Measurements from ENCODE around the gene SLC2A13.
"Not testable (repeated sequence)": the region's sequence is repeated elsewhere in the genome, so short reads cannot be mapped to it uniquely, and the experiment has no call there.

SLC2A13 gene

DNA sequence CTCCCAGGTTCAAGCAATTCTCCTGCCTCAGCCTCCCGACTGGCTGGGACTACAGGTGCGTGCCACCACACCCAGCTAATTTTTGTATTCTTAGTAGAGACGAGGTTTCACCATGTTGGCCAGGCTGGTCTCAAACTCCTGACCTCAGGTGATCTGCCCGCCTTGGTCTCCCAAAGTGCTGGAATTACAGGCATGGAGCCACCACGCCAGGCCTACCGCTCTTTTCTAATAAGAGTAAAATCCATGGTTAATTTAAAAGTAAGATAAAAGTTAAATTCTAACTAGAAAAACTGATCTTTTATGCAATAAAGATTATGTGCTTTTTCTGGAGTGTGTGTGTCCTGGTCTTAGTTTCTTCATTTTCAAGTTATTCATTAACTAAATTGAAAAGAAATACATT is 212.5 kb downstream of the SLC2A13 start:
- DNase-seq, H3K27ac Mint-ChIP-seq, H3K4me1 Mint-ChIP-seq, H3K9me3 Mint-ChIP-seq, CTCF ChIA-PET, H3K4me3 Mint-ChIP-seq, H3K36me3 Mint-ChIP-seq, H3K27me3 Mint-ChIP-seq: not testable (repeated sequence)

DNA sequence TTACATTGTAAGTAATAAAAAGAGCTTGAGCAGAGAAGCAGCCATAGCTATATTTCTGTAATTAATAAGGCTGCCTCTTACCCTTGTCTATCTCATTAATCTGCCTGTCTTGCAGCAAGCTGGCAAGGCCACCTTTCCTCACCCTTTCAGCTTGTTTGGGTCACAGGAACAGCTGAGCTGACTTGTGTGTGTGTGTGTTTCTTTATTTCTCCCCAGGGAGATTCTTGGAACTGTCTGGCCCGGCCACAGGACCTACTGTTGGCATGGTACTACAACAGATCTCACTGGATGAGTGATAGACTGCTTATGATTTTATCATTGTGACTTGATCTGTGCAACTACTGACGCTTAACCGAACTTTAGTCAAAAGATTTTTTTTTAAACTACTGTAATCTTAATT is 213.7 kb downstream of the SLC2A13 start:
- H3K4me3 Mint-ChIP-seq: no peak overlapping the region
- CTCF ChIA-PET: no interaction called here
- H3K9me3 Mint-ChIP-seq: peaks cover 5% of the 10 kb centered on the region
- DNase-seq: no peak
- H3K27ac Mint-ChIP-seq: no peak overlapping the region
- H3K4me1 Mint-ChIP-seq: no peaks in the 10 kb centered on the region
- H3K27me3 Mint-ChIP-seq: no peaks in the 10 kb centered on the region
- peaks cover 3% of the 10 kb centered on the region for H3K36me3 Mint-ChIP-seq

DNA sequence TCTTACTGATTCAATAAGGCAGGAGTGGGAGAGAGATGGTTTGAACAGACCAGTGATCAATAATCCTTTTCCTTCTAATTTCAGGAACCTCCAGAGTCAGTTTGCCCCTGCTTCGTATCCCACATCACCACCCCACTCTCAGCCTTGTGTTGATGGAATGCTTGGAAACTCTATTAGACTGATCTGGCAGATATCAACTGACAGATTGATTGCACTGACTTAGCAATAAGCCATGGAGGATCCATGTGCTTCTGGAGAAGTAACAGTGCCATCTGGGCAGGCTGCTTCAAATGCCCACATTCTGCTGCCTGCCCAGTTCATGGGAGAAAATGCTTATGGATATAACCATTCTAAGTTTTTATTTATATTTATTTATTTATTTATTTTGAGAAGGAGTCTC is 218.0 kb downstream of the SLC2A13 start:
- H3K36me3 Mint-ChIP-seq: no peaks in the 10 kb centered on the region
- no peak overlapping the region for H3K4me3 Mint-ChIP-seq
- H3K27me3 Mint-ChIP-seq: no peaks in the 10 kb centered on the region
- H3K27ac Mint-ChIP-seq: no peak overlapping the region
- no peaks in the 10 kb centered on the region for H3K9me3 Mint-ChIP-seq
- CTCF ChIA-PET: no interaction called here
- DNase-seq: no peak
- no peaks in the 10 kb centered on the region for H3K4me1 Mint-ChIP-seq

DNA sequence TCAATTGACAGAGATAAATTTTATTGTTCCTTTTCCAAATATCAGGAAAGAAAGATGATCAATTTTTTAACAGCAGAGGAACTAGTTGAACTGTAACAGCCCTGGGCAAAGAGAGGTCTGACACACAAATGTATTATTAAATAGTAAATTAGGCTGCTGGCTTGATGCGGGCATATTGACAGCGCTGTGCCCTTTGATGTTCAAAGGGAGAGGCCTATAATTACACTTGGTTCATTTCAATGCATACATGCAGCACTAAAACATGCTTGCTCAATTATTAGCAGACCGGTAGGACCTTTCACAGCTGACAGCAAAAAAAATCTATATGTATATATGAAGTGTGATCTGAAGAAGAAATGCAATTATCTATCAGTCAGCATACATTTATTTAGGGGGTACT is 219.8 kb downstream of the SLC2A13 start:
- H3K4me1 Mint-ChIP-seq: no peaks in the 10 kb centered on the region
- no peak for DNase-seq

DNA sequence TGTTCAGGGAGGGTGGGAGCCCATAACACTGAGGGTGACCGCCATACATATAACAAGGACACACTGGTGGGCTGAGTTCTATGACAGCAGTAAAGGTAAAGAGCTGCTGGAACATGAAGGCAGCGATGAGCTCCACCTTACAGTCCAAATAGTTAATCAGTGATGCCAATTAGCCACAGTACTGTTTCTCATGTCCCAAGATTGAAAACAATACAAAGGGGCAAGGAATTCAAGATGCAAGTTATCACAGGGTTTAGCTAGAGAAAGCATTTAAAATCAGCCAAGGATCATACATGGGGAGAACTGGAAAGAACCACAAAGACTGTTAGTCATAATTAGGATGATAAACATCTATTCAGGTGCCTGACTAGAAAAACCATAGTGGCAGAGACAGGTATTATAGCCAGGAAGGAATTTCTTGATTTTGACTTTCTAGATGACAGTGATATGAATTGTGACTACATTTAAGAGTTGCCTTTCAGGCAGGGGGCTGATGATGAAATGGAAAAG is 221.2 kb downstream of the SLC2A13 start:
- Mint-ChIP-seq H3K36me3 (no peaks in the 10 kb centered on the region), H3K4me1 (no peaks in the 10 kb centered on the region), H3K27ac (no peak overlapping the region), H3K4me3 (no peak overlapping the region), H3K9me3 (peaks cover 2% of the 10 kb centered on the region), H3K27me3 (no peaks in the 10 kb centered on the region)
- CTCF ChIA-PET: no interaction called here
- DNase-seq: no peak

More for the DNA sequence above, 219.8 kb downstream of the SLC2A13 start:
- Mint-ChIP-seq H3K36me3 (no peaks in the 10 kb centered on the region), H3K27me3 (no peaks in the 10 kb centered on the region), H3K27ac (no peak overlapping the region), H3K4me3 (no peak overlapping the region), H3K9me3 (no peaks in the 10 kb centered on the region)
- CTCF ChIA-PET: no interaction called here

DNA sequence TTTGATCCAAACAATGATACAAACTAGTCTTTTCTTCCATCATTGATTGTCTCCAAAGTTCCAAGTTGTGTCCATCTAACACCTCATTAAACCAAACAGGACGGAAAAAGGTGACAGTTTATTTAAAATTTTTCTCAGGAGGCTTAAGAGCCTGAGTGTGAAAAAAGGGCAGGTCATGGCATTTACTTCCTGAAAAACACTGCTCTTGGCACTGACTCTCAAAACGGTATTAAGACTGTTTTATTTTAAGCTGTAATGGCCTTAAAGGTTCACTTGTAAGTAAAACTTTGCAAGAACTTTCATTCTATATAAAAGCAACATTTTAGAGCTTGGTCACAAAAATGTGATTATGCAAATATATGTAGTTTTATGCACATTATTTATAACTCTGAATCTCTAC is 222.5 kb downstream of the SLC2A13 start:
- no peak overlapping the region for H3K27ac Mint-ChIP-seq
- no peak for DNase-seq
- H3K9me3 Mint-ChIP-seq: peaks cover 2% of the 10 kb centered on the region
- no peaks in the 10 kb centered on the region for H3K4me1 Mint-ChIP-seq
- CTCF ChIA-PET: no interaction called here
- no peaks in the 10 kb centered on the region for H3K27me3 Mint-ChIP-seq
- no peaks in the 10 kb centered on the region for H3K36me3 Mint-ChIP-seq
- no peak overlapping the region for H3K4me3 Mint-ChIP-seq

DNA sequence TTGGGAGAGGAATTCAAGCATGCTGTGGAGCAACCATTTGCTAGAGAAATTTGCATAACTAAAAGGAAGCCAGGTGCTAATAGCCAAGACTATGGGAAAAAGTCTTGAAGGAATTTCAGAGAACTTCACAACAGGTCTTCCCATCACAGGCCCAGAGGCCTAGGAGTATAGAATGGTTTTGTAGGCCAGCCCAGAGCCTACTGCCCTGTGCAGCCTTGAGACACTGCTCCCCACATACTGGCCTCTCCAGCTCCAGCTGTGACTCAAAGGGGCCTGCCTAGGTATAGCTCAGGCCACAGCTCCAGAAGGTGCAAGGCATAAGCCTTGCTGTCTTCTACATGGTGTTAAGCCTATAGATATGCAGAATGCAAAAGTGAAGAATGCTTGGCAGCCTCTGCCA is 227.1 kb downstream of the SLC2A13 start:
- Mint-ChIP-seq H3K4me1 (no peaks in the 10 kb centered on the region), H3K27ac (no peak overlapping the region), H3K4me3 (no peak overlapping the region), H3K36me3 (no peaks in the 10 kb centered on the region), H3K9me3 (peaks cover 5% of the 10 kb centered on the region), H3K27me3 (no peaks in the 10 kb centered on the region)
- DNase-seq: no peak
- CTCF ChIA-PET: no interaction called here

DNA sequence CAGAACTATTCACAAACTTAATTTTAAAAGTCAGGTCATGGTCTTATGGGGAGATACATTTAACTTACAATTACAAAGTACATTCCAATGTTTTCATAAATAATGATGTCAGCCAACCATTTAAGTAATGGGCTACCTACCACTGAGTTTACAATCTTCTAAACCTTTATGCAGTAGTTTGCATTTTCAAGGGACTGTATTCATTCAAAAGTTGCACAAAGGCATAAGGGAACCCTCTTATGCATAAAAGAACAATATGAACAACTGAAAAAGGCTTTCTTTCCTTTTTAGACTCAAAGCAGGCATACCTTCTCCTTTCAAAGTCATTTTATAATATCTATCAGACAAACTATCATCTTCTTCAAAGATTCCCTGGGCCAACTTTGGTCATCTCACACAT is 230.2 kb downstream of the SLC2A13 start:
- H3K27ac Mint-ChIP-seq: no peak overlapping the region
- no peaks in the 10 kb centered on the region for H3K27me3 Mint-ChIP-seq
- H3K36me3 Mint-ChIP-seq: no peaks in the 10 kb centered on the region

DNA sequence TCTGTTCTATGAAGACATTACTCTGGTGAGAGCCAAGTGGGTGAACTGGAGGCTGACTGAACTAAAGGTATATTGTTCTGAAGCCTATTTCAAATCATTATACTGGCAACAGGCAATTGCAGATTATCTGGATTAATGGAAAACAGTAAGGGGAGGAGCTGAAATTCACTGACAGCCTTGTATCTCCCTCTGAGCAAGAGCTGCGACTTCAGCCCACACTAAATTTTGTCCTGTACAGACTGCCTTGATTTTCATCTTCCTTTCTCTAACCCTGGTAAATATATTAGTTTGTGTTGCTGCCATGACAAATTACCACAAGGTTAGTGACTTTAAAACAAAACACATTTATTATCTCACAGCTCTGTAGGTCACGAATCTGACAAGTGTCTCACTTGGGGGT is 231.1 kb downstream of the SLC2A13 start:
- H3K4me3 Mint-ChIP-seq: no peak overlapping the region
- H3K27ac Mint-ChIP-seq: no peak overlapping the region
- no peak for DNase-seq
- H3K4me1 Mint-ChIP-seq: no peaks in the 10 kb centered on the region
- CTCF ChIA-PET: no interaction called here
- peaks cover 4% of the 10 kb centered on the region for H3K9me3 Mint-ChIP-seq
- no peaks in the 10 kb centered on the region for H3K36me3 Mint-ChIP-seq
- no peaks in the 10 kb centered on the region for H3K27me3 Mint-ChIP-seq

More for the DNA sequence above, 230.2 kb downstream of the SLC2A13 start:
- Mint-ChIP-seq H3K9me3 (peaks cover 5% of the 10 kb centered on the region), H3K4me1 (no peaks in the 10 kb centered on the region), H3K4me3 (no peak overlapping the region)
- DNase-seq: no peak
- CTCF ChIA-PET: no interaction called here

DNA sequence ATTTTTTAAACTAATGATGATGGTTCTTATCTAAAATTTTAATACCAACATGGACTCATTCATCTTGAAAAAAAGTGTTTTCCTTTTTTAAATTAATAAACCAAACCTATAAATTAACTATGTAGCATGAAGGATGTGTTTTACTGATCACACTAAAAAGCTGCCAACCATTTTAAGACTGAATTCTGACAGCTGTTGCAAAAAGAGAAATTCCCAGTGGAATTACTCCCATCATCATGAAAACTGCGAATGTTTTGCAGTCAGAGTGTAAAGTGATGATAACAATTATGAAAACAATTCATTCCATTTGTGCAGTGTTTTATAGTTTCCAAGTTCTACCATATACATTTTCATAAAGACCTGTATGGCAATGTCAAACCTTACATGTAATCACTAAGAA is 232.8 kb downstream of the SLC2A13 start:
- no peak overlapping the region for H3K27ac Mint-ChIP-seq
- no peak for DNase-seq
- H3K27me3 Mint-ChIP-seq: no peaks in the 10 kb centered on the region
- CTCF ChIA-PET: interaction anchor here (1.0 kb wide), 1 partner anchor 18 kb away, joined by 3 read pairs; no protein-coding TSS in a partner anchor
- H3K4me1 Mint-ChIP-seq: no peaks in the 10 kb centered on the region
- H3K36me3 Mint-ChIP-seq: no peaks in the 10 kb centered on the region
- H3K9me3 Mint-ChIP-seq: peaks cover under 1% of the 10 kb centered on the region
- no peak overlapping the region for H3K4me3 Mint-ChIP-seq

DNA sequence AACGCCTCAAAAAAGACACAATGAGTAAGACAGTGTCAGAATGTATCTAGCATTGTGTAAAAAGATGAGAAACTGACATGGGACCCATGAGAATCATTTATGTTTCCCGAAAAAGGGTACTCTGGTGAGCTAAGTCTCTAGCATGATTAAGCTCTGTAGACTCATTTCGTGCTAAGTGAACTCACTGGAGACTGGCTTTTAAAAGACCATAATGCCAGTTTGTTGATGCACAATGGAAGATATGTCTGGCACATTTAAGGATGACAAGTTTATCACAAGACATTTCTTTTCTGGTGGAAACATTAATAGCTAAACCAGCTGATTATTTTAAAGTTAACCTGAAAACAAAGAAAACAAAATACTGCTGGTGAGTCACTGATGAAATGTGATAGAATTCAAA is 233.5 kb downstream of the SLC2A13 start:
- no peaks in the 10 kb centered on the region for H3K36me3 Mint-ChIP-seq
- no peak for DNase-seq
- H3K4me1 Mint-ChIP-seq: no peaks in the 10 kb centered on the region
- H3K4me3 Mint-ChIP-seq: no peak overlapping the region
- H3K9me3 Mint-ChIP-seq: no peaks in the 10 kb centered on the region
- CTCF ChIA-PET: interaction anchor here (1.0 kb wide), 1 partner anchor 18 kb away, joined by 3 read pairs; no protein-coding TSS in a partner anchor
- no peak overlapping the region for H3K27ac Mint-ChIP-seq
- H3K27me3 Mint-ChIP-seq: no peaks in the 10 kb centered on the region

DNA sequence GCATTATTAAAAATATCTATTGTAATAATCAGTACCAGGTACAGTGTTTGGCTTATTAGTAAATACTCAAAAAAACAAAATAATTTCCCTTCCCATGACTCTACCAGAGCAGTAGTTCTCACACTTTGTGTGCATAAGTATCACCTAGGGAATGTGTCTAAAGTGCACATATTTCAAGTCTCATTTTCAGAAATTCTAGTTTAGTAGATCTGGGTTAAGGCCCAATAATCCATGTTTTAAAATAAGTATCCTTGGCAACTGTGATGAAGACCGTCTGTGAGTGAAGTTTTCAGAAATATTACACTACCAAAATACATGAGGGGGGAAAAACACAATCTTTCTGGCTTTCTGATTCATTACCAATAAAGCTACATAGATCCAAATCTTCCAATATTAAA is 237.6 kb downstream of the SLC2A13 start:
- Mint-ChIP-seq H3K4me3 (no peak overlapping the region), H3K9me3 (no peaks in the 10 kb centered on the region)
- CTCF ChIA-PET: no interaction called here

DNA sequence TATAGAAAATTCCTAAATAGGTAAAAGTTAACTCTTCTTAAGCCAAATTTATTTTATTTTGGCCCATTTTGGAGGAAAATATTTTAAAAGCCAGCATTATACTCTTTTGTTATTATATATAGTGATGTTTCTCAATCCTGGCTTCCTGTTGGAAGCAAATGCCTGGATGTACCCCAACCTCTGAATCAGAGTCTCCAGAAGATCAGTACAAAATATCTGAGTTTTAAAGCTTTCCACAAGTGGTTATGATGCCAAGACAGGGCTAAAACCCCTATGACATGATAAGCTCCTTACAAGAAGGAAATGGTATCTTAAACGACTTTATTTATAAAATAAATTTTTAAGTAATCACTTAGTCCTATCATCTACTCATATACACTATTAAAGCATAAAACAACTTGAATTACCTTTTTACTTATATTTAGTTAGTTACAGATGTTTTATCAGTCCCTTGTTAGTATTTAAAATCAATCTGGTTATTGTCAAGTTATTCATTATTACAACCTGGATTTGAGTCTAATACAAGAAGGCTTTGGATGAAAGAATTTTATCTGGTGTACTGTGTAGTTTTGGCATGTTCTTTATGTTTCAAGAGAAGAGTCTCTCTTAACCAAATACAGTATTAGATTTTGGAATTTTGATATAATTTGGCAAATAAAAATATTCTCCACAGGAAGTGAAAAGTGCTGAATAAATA is 238.1 kb downstream of the SLC2A13 start:
- CTCF ChIA-PET: no interaction called here
- Mint-ChIP-seq H3K27me3 (no peaks in the 10 kb centered on the region), H3K36me3 (no peaks in the 10 kb centered on the region), H3K4me1 (no peaks in the 10 kb centered on the region), H3K4me3 (no peak overlapping the region), H3K27ac (no peak overlapping the region), H3K9me3 (no peaks in the 10 kb centered on the region)
- no peak for DNase-seq

More for the DNA sequence above, 237.6 kb downstream of the SLC2A13 start:
- DNase-seq: no peak
- H3K27ac Mint-ChIP-seq: no peak overlapping the region
- H3K36me3 Mint-ChIP-seq: no peaks in the 10 kb centered on the region
- no peaks in the 10 kb centered on the region for H3K4me1 Mint-ChIP-seq
- H3K27me3 Mint-ChIP-seq: no peaks in the 10 kb centered on the region

DNA sequence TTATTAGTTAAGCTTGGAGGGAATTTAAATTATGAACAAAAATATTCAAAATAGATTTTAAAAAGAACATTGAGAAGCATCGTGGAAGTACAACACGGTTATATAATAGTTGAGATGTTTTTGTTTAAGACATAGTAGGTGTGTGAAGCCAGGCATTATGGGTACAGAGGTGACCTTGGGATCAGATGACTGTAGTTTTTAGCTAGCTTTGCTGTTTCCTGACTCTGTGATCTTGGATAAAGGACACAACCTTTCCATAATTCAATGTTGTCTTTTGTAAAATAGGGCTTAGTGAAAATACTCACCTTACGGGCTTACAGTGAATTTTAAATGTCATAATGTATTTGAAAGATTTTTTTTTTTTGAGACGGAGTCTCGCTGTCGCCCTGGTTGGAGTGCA is 239.7 kb downstream of the SLC2A13 start:
- H3K27ac Mint-ChIP-seq: no peak overlapping the region
- DNase-seq: no peak
- H3K27me3 Mint-ChIP-seq: no peaks in the 10 kb centered on the region
- CTCF ChIA-PET: no interaction called here
- no peak overlapping the region for H3K4me3 Mint-ChIP-seq
- no peaks in the 10 kb centered on the region for H3K9me3 Mint-ChIP-seq
- H3K4me1 Mint-ChIP-seq: no peaks in the 10 kb centered on the region
- H3K36me3 Mint-ChIP-seq: no peaks in the 10 kb centered on the region

DNA sequence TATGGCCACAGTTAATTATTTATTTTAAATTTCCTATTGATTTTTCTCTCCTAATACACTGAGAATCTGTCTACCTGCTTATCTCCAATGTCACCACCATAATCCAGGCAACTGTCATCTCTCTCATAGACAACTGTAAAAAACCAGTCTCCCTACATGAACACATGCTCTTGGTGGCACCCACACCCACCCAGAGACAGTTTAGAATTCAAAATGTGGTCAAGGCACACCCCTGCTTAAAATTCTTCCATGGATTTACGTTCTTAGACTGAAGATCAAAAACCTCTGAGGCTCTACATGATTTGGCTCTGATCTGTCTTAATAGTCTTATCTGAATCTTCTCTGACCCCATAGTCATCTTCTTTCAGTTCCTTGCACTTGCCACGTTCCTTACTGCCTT is 245.2 kb downstream of the SLC2A13 start:
- no peak for DNase-seq
- no peaks in the 10 kb centered on the region for H3K9me3 Mint-ChIP-seq
- H3K4me3 Mint-ChIP-seq: no peak overlapping the region
- CTCF ChIA-PET: no interaction called here
- no peaks in the 10 kb centered on the region for H3K4me1 Mint-ChIP-seq
- no peaks in the 10 kb centered on the region for H3K27me3 Mint-ChIP-seq
- no peak overlapping the region for H3K27ac Mint-ChIP-seq
- no peaks in the 10 kb centered on the region for H3K36me3 Mint-ChIP-seq

DNA sequence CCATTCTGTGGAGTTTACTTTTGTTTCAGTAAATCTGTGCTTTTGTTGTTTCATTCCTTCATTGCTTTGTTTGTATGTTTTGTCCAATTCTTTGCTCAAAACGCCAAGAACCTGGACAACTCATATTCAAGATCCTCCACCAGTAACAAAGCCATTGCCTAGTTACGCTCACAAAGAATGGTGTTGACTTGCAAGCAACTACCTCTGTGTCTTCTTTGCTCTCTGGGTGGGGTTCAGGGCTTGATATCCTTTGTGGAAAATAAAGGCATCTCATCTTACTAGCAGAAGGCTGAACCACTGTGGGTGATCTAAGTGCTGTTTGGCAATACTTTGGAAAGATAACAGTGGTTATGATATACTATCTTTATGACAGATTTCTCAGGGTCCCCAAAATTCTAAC is 252.9 kb downstream of the SLC2A13 start:
- no peak overlapping the region for H3K4me3 Mint-ChIP-seq
- H3K4me1 Mint-ChIP-seq: no peaks in the 10 kb centered on the region
- no peak overlapping the region for H3K27ac Mint-ChIP-seq
- DNase-seq: no peak
- CTCF ChIA-PET: no interaction called here
- H3K36me3 Mint-ChIP-seq: no peaks in the 10 kb centered on the region
- H3K27me3 Mint-ChIP-seq: no peaks in the 10 kb centered on the region
- no peaks in the 10 kb centered on the region for H3K9me3 Mint-ChIP-seq
